Stimulated activated CD8-positive, alpha-beta memory T cell treated with anti-CD3 and anti-CD28 coated beads, Interleukin-12 subunit alpha, Interleukin-12 subunit beta, amount 100 ng/mL, for 24 hours (primary cell): ENCODE results near the gene C16orf96.

ENCODE experiments used
- DNase-seq: peaks from one replicate; pipeline ENCODE4 v3.0.0-alpha.2; 2020; ENCODE audit errors: extremely low read depth

Gene C16orf96

DNA sequence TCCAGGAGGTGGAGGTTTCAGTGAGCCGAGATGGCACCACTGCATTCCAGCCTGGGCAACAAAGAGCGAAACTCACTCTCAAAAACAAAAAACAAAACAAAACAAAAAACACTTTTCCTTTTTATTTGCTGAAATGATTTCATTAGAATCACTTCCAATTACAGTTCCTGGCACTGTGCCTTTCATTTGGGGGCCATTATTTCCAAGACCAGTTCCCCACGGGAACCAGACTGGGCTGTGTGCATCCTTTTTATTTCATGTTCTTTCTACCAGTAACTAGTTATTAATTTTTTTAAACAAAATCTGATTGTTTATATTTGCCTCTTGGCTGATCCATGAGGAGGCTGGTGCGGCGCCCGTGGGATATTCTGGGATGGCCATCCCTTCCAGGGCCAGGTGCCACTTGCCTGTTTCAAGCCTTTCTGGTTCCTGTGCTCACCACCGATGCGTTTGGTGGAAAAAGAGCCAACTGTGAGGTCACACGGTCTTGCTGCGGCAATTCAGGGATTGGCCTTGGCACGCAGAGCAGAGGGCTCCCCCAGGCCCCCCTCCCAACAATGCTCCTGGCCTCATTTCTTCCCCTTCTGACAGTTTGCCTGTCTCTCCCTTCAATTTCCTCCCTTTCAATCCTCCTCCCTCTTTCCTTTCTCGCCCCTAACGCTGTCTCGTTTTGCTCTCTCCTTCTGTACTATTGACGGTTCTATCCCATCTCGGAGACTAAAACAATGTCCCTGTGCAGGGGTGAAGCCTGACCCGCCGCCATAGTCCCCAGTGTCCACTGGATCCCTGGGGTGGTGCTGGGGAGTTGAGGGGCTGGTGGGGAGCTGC lies 45.1 kb downstream of the C16orf96 start:
- no peak for DNase-seq

DNA sequence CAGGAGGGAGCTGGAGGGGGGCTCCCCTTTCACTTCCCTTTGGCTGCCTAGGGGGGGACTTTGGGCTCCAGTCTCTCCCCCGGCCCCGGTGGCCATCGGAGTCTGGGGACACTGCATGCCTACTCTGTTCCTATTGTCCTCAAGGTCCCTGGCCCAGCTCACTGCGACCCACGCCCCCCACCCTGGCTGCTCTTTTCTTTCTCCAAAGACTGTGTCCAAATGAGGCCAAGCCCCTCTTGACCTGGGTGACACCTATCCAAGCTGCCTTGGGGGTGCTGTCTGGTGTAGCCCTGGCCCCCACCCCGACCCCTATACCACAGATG lies 45.7 kb downstream of the C16orf96 start:
- DNase-seq, result no peak

DNA sequence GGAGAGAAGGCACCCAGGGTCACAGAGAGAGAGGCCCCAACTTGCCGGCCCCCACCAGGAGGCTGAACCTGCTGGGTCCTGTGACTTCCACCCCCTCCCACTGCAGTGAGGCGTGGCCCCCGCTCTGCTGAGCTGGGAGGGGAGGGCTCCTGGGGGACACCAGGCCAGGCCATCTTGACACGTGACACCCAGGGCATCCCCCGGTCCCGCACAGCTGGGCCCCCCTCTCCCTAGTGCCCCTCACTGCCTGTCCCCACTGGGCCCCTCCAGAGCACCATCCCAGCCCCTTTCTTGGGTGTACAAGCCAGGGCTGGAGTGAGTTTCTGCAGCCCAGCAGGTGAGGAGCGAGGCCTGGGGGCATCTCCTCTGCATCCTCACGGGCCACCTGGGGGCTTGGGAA lies 46.2 kb downstream of the C16orf96 start:
- DNase-seq, result no peak

DNA sequence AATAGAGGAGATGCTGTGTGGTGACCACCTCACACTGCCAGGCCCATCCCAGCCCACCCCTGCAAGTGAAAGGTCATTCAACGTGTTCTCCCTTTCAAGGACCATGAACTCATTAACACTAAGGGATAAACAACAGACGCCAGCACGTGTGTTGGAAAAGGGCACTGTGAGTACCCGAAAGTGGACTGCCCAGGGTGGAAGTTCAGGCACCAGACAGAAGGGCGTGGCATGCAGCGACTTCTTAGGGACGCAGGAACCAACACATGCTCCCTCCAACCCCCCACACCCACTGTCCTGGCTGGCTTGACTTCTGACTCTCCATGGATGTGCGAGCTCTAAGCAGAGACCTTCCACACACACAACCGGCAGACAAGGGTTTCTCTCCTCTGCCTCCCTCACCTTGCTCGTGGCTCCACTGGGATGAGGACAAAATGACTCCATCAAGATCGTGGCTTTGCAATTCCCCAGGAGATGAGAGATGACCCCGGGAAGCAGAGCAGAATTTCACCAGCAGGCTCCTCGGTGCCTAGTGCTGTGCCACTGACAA lies 47.6 kb downstream of the C16orf96 start:
- DNase-seq, result no peak

DNA sequence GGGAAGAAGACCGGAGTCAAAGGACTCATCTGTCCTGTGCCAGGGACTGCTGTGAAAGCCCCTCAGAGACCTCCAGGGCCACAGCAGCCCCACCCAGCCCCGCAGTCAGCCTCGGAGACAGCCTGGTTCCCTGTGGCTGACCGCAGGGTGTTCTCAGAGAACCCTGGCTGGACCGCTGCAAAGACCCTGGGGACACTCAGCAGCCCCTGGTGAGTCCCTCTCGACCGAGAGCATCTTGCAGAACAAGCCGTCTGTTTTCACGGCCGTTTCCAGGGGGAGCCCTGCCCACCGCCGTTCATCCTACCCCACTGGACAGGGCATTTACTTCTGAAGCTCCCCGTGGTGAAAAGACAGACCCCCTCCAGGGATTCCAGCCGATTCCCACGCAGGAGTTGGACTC lies 48.3 kb downstream of the C16orf96 start:
- DNase-seq, result no peak

DNA sequence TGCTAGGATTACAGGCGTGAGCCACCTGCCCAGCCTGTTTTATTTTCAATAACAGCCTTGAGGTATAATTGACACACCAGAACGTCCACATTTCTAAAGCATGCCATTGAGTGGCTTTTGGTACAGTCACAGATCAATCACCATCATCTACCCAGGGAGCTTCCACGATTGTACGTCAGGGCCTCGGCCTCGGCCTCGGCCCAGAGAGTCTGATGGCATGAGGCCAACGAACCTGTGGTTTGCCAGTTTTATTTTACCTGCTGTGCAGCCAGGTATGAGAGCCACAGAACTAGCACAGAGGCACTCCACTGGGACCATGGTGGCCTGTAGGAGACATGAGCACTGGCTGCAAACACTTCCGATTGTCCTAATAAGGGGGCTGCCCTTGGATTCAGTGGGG lies 50.2 kb downstream of the C16orf96 start:
- DNase-seq, result no peak

DNA sequence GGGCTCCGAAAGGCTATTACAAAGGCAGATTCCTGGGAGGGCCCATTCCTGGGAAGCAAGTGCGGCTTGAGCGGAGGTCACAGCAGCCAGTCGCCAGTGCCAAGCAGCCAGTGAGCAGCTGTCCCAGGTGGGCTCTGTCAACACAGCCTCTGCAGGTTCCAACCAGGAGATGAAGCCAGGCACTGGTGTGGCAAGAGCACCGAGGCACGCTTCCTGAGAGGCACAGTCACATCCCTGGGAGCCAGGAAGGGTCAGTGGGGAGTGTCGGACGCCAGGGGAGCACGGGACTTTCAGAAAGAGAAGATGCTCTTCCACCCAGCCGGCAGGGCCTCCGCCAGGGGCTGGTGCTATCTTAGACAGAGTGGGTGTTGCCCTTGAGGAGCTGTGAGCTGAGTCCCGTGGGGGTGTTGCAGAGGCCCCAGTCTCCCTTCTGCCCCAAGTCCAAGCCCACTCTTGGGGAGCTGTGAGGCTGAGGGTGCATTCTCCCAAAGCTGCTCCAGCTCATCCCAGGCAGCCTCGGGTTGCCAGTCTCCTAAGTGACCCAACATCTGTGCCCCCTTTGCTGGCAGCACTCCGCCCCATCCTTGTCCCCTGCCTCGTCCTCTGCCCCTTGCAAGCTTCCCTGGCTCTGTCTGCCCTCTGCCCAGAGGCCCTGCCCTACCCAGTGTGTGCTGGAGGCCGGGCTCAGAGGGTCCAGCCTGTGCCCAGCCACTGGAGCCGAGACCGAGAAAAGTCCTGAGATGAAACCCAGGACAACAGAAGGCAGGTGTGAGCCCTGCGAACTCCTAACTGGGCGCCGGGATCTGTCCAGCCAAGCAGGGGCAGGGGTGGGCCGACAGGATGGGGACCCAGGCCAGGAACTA lies 51.9 kb downstream of the C16orf96 start:
- no peak for DNase-seq

DNA sequence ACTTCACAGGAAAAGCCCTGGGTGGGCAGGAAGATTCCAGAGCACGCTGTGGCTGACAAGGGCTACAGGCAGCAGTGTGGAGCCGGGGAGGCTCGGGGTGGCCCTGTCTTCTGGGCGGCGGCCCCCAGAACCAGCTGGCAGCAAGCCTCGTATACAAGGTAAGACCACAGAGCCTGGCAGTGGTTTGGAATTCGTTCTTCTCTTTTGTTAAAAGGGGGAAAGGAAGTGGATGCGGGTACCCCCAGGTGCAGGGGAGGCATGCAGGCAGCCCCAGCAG lies 52.5 kb downstream of the C16orf96 start:
- no peak for DNase-seq

DNA sequence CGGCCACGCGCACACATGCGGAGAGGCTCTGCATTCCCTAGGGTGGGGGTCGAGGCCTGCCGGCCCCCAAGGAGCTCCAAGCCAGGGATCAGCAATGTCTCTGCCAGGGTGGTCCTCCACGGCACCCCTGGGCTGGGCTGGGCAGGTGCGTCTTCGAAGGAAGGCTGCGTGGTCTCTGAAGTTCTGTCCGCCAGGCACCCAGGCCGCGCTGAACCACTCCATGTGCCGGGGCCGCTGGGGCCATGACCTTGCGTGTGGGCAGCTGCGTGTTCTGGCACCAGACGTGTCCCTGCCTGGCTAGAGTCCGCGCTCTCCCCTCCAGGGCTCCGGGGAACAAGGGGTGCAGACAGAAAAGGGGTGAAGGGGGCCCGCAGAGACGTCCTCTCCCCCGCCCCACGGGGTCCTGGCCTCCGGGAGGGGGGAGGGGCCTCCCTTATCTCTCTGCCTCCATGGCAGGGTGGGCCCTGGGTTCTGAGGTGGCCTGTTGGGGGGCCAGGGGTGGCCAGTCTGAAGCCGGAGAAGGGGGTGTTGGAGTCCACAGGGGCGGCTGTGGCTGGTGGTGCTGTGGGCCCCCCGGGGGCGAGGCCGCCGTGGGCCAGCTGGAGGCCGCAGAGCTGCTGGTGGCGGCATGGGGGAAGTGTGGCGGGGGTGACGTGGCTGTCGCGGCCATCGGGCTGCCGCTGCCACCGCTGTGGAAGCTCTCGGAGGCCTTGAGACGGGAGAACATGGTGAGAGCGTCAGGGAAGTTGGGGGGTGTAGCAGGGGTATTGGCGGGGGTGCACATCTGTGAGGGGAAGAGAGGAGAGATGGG lies 53.3 kb downstream of the C16orf96 start:
- DNase-seq, result no peak

DNA sequence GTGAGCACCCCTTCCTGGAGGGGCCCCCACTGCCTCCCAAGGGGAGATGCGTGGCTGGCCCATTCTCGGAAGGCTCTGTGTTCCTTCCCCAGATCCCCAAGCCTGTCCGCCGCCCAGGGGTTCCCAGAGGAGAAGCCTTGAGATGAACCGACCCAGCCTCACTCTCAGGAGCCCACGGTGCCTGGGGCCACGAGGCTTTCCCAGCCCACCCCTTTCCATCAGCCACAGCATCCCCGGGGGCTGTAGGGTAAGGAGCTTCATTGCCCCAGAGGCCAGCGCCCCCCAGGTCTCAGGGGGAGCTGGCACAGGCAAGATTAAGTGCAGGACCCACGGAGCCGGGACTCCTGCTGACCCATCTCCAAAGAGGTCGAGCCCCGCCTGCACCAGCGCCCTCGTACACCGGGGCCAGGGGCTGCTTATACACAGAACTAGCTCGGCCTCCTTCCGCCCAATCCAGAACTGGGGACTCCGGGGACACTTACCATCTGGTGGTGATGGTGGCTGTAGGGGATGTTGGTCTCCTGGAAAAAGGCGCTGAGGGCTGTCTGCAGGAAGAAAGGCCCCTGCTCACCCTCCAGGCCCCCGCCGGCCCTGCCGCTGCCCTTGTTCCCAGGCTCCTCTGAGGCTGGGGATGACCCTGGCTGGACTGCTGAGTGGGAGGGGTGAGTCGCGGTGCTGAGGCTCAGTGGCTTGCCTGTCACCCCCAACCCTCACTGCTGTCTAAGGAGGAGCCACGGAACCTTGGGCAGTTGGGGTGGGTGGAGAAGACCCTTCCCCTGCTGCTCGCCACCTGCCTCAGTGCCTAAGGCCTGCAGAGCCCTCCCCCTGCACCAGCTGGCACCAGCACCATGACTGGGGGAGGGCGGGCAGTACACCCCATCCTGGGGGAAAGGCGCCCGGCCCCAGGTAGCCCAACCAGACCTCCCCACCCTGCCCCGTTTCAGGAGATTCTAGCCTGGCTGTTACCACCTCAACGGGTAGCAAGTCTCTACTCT lies 54.2 kb downstream of the C16orf96 start:
- DNase-seq, result no peak

DNA sequence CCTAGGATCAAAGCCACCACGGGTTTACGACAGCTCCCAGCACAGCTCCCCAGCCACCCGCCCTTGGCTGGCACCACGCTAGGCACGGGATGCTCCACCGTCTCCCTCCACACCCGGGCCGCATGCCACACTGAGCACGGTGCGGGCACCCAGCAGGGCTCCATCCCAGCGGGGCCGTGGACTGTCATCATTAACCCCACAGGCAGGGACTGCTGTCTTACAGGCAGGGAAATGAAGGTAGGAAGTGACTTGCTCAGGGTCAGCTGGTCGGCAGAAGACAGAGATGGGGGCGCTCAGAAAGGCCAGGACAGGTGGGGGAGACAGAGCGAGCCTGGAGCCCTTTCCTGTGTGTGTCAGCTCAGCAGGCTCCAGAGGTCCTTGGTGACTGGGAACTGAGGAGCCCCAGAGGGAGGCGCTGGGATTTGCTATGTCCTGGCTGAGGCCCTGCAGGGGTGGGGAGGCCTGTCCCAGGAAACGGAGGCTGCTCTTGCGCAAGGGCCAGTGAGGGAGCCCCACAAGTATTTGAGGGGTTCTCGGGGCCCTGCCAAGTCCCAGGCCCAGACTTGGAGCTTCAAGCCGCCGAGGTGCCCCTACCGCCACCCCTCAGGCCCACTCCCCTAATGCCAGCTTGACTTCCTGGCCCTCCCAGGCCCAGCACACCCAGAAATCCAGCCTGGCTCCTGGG lies 55.3 kb downstream of the C16orf96 start:
- no peak for DNase-seq

DNA sequence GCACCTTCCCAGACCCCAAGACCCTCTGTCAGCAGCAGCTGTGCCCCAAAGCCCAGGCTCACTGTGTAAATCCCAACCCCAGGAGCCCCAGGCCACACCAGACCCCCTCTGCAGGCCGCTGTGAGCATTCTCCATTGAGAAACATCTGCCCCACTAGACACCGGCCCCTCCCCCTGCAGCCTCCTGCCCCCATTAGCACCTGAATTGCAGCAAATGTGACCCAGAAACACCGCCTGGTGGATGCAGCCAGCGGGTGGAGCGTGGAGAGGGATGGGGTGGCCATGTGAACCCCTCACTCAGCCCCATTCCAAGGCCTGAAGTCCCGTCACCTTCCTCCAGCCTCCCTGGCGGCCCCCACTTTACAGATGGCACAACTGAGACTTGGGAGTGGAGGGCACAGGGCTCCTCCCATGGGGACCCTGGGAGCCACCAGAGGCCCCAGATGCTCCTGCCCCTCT lies 56.4 kb downstream of the C16orf96 start:
- no peak for DNase-seq

DNA sequence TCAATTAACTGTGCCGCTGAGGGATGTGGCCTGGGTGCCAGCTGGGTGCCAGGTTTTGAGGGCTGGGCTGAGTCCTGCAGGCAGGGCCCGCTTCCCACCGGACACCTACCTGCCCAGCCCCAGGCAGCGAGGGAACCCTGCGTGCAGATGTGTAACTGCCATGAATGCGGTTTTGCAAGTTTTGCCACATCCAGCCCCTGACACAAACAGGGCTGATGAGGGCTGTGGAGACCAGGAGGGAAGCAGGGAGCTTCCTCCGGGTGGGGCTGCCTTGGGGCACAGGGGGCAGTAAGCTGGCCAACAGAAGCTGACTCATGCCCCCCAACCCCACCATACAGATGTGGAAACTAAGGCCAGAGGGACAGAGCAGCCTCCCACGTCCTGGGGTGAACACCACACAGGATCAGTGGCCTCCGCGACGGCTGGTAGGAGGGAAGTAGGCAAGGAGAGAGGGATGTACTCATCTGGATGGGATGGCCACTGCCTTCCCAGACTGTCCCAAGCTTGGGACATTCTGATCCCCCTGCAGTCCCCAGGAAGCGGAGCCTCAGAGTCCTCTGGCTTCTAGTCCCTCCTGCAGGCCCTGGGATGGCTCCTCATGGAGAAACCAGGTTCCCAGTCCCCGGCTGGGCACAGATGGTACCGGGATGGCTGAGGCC lies 57.0 kb downstream of the C16orf96 start:
- no peak for DNase-seq

DNA sequence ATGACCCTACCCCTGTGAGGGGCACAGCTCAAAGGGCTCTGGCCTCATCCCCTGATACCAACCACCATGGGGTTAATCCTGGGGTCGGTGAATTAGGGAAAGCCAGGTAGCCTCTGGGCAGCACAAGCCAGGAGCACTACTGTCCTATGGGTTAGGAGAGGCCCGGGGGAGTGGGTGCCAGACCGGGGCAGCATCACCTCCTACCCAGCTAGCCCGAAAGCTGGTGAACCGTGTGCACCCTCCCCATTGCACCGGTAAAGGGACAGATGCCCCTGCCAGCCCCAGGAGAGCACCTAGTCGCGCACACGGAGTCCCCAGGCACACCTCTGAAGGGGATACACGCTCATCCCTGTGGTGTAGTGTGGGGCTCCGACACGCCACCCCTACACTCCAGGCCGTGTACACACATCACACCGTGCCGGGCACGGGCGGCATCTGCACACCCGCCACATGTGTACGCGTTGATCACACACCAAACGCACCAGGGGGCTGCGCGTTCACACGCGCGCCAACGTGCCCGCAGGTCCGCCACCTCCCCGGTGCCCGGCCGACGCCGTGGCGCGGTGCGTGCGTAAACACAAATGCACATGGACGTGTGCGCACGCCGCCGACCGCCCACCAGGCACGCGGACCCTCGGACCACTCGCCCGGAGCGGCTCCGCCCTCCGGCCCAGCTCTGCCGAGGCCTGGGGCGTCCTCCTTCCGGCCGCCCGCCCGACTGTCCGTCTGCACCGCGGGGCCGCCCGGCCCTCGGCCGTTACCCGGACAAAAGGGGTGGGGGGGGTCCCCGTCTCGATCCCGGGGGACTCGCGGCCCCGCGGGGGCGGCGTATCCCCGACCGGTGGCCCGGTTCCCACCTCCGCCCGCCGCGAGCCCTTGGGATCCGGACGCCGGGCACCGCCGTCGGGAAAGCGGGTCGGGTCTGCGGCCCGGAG lies 57.8 kb downstream of the C16orf96 start:
- no peak for DNase-seq

DNA sequence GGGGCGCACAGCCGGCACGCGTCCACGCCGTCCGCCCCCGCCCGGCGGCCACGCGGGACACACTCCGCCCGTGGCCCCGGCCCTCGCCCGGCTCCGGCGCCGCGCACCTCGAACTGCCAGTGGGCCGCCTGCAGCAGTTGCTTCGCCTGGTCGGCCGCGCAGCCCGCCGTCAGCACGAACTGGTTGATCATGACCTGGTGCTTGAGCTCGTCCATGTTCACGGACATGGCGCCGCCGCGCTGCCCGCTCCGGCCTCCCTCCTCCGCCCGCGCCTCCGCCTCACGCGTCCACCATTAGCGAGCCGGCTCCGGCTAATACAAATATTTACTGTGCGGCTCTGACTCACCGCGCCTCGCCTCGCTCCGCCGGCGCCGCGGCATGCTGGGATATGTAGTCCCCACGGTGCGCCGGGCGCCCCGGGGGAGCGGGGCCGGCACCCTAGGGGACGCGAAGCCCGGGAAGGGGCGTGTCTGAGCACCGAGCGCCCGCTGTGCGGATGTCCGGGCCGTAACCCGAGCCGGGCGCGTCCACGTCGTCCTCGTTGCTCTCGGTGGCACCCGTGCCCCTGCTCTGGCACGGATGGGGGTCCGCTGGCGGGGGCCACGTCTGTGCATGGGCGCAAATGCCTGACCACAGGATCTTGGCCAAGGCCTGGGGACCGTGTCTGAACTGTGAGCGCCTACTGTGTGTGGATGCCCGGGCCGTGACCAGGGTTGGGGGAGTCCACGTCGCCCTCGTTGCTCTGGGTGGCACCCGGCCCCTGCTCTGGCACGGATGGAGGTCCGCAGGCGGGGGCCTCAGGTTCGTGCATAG lies 58.6 kb downstream of the C16orf96 start, which contains the start of gene UBALD1:
Gene UBALD1, minus strand, starts transcription at position 318 of the 813 bp plus-strand sequence. Its CDS starts 91 bp downstream, at position 227.
- DNase-seq, result peak; percentile 58

DNA sequence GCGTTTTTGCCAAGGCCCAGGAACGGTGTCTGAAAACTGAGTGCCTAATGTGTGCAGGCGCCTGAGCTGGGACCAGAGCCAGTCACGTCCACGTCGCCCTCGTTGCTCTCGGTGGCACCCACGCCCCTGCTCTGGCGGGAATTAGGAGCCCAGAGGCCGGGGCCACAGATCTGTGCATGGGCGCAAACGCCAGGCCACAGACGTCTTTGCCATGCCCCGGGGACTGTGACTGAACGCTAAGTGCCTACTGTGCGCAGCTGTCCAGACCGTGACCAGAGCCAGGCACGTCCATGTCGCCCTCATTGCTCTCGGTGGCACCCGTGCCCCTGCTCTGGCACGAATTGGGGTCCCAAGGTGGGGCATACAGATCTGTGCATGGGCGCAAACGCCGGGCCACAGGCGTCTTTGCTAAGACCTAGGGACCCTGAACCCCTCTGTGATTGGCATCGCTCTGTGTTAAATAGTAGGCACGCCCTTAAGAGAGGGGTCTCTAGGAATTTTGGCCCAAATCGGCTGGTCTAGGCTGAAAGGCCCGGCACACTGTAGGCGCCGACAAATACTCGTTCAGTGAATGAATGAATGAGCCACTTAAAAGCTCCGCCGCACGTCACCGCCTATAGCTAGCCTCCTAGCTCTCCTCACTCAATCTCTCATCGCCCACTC lies 59.4 kb downstream of the C16orf96 start:
- DNase-seq, result no peak
